ENCODE measurements around the gene SMYD5.

GRCh38 chr2:73218298-73218697 lies 4.3 kb downstream of the SMYD5 start:
- TF ChIP-seq POLR2AphosphoS5 (IDR thresholded peaks at IDR 0.05; ENCODE audit: borderline replicate concordance, low read depth, low read length) = no peak
- TF ChIP-seq EZH2 (IDR thresholded peaks at IDR 0.05) = no peak
- TF ChIP-seq FOXP2 (optimal IDR thresholded peaks at IDR 0.05; ENCODE audit: control extremely low read depth, extremely low read length, insufficient read depth) = no peak

Measured in SK-N-MC (cell line).